Activated T-helper 17 cell treated with anti-CD3 and anti-CD28 coated beads, Interleukin-2, amount 50 U/mL, for 72 hours (primary cell): ENCODE results near the gene CA9. TPM values are rescaled to one million over a fixed set of nuclear protein-coding genes. Genes with fewer than 3 reads are reported as not detected.

Experiments
- ATAC-seq: fragments of 150-1000 bp; cut with Tn5 transposase; replicated peaks from 2 replicates; pipeline ENCODE4 v1.10.0; 2021; ENCODE audit warnings: mild to moderate bottlenecking, moderate library complexity
- H3K27ac Mint-ChIP-seq: one replicate; pipeline ENCODE4 v1.8.0; 2022; ENCODE audit warnings: mixed read lengths
- H3K27me3 Mint-ChIP-seq: one replicate; pipeline ENCODE4 v1.8.0; 2022; ENCODE audit warnings: mixed read lengths
- H3K36me3 Mint-ChIP-seq: one replicate; pipeline ENCODE4 v1.8.0; 2022; ENCODE audit warnings: low read depth, mild to moderate bottlenecking, mixed read lengths
- H3K4me1 Mint-ChIP-seq: one replicate; pipeline ENCODE4 v1.8.0; 2022; ENCODE audit warnings: mixed read lengths
- H3K4me3 Mint-ChIP-seq: one replicate; pipeline ENCODE4 v1.8.0; 2022; ENCODE audit warnings: mild to moderate bottlenecking, mixed read lengths
- H3K9me3 Mint-ChIP-seq: one replicate; pipeline ENCODE4 v1.8.0; 2022; ENCODE audit warnings: mixed read lengths
- total RNA-seq, 2 donors: library from RNA; stranded (reverse); gene quantifications; one replicate each; pipeline ENCODE4 v1.2.3, GENCODE V29; 2022

Gene CA9
- total RNA-seq, 2 donors from 2014 or later: 0.89 to 31.7 TPM

DNA sequence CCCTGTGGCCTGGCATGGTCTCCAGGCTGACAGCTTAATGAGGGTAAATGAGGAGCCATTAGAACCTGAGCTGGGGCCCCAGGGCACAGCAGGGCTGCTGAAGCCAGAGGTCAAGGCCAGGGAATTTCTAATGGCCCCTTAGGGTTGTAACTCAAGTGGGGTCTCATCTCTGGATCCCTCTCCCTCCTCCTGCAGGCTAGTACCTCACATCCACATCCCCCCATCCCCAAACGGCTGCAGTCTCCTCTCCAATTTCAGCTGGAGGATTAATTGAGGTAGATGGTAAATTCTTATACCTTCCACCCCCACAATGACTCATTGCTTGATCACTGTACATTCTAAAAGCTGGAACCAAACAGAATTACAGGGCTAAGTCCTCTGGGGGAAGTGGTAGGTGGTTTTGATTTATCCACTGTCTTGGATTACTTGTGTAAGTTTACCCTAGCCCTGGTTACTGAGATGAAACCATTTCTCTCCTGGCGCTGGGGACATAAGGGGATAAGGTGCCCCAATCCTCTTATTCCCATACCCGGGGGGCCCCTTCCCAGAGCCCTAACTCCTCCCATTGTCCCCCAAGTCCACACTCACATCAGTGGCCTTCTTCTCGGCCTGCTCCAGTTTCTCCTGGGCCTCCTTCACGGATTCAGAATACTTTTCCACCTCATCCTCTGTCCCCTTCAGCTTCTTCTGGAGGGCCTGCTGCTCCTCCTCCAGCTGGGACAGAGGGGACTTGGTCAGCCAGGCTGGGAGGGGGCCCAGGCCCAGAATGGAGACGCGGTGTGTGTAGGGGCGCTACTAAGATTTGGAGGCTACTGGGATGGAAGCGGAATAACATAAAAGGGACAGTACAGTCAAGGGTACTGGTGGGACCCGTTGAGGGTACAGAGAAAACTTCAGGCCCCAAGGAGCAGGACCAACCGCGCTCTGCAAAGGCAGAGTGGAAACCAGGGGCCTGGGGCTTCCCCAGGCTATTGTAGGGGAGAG, 15.1 kb downstream of the CA9 start:
- H3K36me3 Mint-ChIP-seq: no peaks in the 10 kb centered on the region
- H3K9me3 Mint-ChIP-seq: no peaks in the 10 kb centered on the region
- no peaks in the 10 kb centered on the region for H3K27me3 Mint-ChIP-seq
- peak overlapping the region; percentile 80 for H3K27ac Mint-ChIP-seq
- ATAC-seq: peak; percentile 92
- peak overlapping the region; percentile 67 for H3K4me3 Mint-ChIP-seq
- H3K4me1 Mint-ChIP-seq: peaks cover 15% of the 10 kb centered on the region

DNA sequence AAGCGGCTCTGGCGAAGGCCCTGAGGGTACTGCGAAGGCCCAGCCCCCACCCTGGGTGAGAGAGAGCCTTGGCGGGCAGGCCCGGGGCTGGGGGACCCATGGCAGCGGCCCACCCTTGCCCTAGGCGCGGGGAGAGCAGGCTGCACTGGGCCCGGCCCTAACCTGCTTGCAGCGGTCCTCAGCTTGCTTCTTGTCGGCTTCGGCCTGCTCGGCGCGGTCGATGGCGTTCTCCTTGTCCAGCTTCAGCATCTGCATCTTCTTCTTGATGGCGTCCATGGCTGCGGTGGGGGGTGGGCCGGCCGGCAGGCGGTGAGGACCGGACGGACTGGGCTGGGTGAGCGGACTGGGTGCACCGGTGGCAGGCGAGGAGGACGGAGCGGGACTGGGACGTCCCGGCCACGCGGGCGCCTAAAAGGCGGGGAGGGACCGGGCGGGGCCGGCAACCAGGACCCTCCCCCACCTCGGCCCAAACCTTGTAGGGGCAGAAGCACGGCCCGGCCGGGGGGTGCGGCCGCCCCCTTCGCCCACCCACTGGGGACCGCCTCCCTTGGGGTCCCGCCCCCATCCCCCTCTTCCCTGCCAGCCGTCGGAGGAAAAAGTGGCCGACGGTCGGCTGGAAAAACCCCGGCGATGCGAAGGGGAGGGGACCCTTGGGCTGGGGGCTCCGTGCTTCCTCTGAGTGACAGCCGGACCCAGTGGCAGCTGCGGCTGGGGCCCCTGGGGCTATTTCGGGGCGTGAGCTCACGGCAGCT, 16.0 kb downstream of the CA9 start, which contains the start of gene TPM2:
Gene TPM2, minus strand, starts transcription at position 384 of the 752 bp plus-strand sequence. Its CDS starts 108 bp downstream, at position 276.
- Mint-ChIP-seq H3K27ac (peak within 1 kb of the TSS; percentile 80), H3K36me3 (no peaks in the 10 kb centered on the region), H3K4me1 (peaks cover 15% of the 10 kb centered on the region), H3K27me3 (no peaks in the 10 kb centered on the region), H3K4me3 (peak within 1 kb of the TSS; percentile 73), H3K9me3 (no peaks in the 10 kb centered on the region)
- no peak for ATAC-seq

- H3K4me3 Mint-ChIP-seq: peak overlapping the region; percentile 73
- no peaks in the 10 kb centered on the region for H3K9me3 Mint-ChIP-seq
- H3K27ac Mint-ChIP-seq: no peak overlapping the region
- H3K27me3 Mint-ChIP-seq: no peaks in the 10 kb centered on the region
- H3K4me1 Mint-ChIP-seq: peaks cover 15% of the 10 kb centered on the region
- peak; percentile 12 for ATAC-seq
- H3K36me3 Mint-ChIP-seq: no peaks in the 10 kb centered on the region
These were observed 16.5 kb downstream of the CA9 start for GRCh38 chr9:35690294-35690613.

- H3K27ac Mint-ChIP-seq: peak overlapping the region; percentile 68
- H3K36me3 Mint-ChIP-seq: no peaks in the 10 kb centered on the region
- peak; percentile 13 for ATAC-seq
- peak overlapping the region; percentile 73 for H3K4me3 Mint-ChIP-seq
- H3K27me3 Mint-ChIP-seq: no peaks in the 10 kb centered on the region
- no peaks in the 10 kb centered on the region for H3K9me3 Mint-ChIP-seq
- H3K4me1 Mint-ChIP-seq: peaks cover 15% of the 10 kb centered on the region
These were observed 17.0 kb downstream of the CA9 start for GRCh38 chr9:35690614-35691333.

- ATAC-seq: no peak
These were observed 17.6 kb downstream of the CA9 start for GRCh38 chr9:35691334-35691650.

GRCh38 chr9:35691757-35692301, 18.1 kb downstream of the CA9 start:
- Mint-ChIP-seq H3K4me3 (peak overlapping the region; percentile 73), H3K27me3 (no peaks in the 10 kb centered on the region), H3K9me3 (no peaks in the 10 kb centered on the region), H3K27ac (peak overlapping the region; percentile 68), H3K36me3 (no peaks in the 10 kb centered on the region), H3K4me1 (peaks cover 15% of the 10 kb centered on the region)
- no peak for ATAC-seq

More at GRCh38 chr9:35691334-35691650, 17.6 kb downstream of the CA9 start:
- peaks cover 15% of the 10 kb centered on the region for H3K4me1 Mint-ChIP-seq
- no peaks in the 10 kb centered on the region for H3K9me3 Mint-ChIP-seq
- H3K4me3 Mint-ChIP-seq: peak overlapping the region; percentile 73
- H3K36me3 Mint-ChIP-seq: no peaks in the 10 kb centered on the region
- H3K27ac Mint-ChIP-seq: peak overlapping the region; percentile 68
- H3K27me3 Mint-ChIP-seq: no peaks in the 10 kb centered on the region

GRCh38 chr9:35695943-35696401, 22.2 kb downstream of the CA9 start:
- H3K9me3 Mint-ChIP-seq: no peaks in the 10 kb centered on the region
- H3K27me3 Mint-ChIP-seq: no peaks in the 10 kb centered on the region
- no peaks in the 10 kb centered on the region for H3K36me3 Mint-ChIP-seq
- peak; percentile 23 for ATAC-seq
- no peaks in the 10 kb centered on the region for H3K4me1 Mint-ChIP-seq
- no peak overlapping the region for H3K27ac Mint-ChIP-seq
- no peak overlapping the region for H3K4me3 Mint-ChIP-seq

DNA sequence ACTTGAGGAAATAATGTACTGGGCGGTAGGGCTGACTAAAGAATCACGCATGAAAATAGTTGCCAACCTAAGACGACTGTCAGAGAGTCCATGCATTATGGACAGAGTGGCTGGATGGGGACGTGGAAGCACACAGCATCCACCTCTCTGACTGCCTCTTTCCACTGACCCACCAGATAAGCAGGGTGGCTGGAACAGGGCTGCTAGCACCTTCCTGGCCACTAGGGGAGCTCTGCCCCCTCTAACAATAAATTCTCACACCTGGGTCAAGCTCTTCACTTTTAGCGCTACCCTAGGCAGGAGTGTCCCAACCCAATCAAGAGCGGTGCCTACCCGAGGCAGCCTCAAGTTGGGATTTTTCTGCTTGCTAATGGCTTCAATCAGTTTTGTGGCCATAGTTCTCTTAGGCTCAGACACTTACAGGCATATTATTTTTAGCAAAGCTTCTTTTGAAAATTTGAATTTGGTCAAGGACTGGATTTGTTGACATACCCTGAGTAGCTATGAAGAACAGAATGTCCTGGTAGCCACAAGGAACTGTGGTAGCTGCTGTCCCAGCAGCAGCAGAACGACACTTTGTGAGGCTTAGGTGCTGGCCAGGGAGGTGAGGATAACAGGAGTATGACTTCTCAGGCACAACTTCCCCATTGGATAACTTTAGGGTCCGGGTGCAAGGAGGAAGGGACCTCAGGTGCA, 22.9 kb downstream of the CA9 start:
- Mint-ChIP-seq H3K36me3 (no peaks in the 10 kb centered on the region), H3K4me3 (no peak overlapping the region), H3K27me3 (no peaks in the 10 kb centered on the region), H3K4me1 (no peaks in the 10 kb centered on the region), H3K9me3 (no peaks in the 10 kb centered on the region), H3K27ac (peak overlapping the region; percentile 7)
- ATAC-seq: peak; percentile 87

- ATAC-seq: peak; percentile 7
- H3K27me3 Mint-ChIP-seq: no peaks in the 10 kb centered on the region
- H3K27ac Mint-ChIP-seq: peak overlapping the region; percentile 7
- H3K36me3 Mint-ChIP-seq: no peaks in the 10 kb centered on the region
- H3K9me3 Mint-ChIP-seq: no peaks in the 10 kb centered on the region
- no peak overlapping the region for H3K4me3 Mint-ChIP-seq
- no peaks in the 10 kb centered on the region for H3K4me1 Mint-ChIP-seq
These were observed 23.8 kb downstream of the CA9 start for GRCh38 chr9:35697486-35697885.

- no peak for ATAC-seq
- H3K9me3 Mint-ChIP-seq: no peaks in the 10 kb centered on the region
- no peaks in the 10 kb centered on the region for H3K36me3 Mint-ChIP-seq
- H3K4me3 Mint-ChIP-seq: no peak overlapping the region
- H3K4me1 Mint-ChIP-seq: no peaks in the 10 kb centered on the region
- no peaks in the 10 kb centered on the region for H3K27me3 Mint-ChIP-seq
- H3K27ac Mint-ChIP-seq: no peak overlapping the region
These were observed 24.5 kb downstream of the CA9 start for GRCh38 chr9:35698231-35698630.

GRCh38 chr9:35700031-35700430, 26.3 kb downstream of the CA9 start:
- no peaks in the 10 kb centered on the region for H3K4me1 Mint-ChIP-seq
- no peak overlapping the region for H3K4me3 Mint-ChIP-seq
- ATAC-seq: no peak
- no peaks in the 10 kb centered on the region for H3K9me3 Mint-ChIP-seq
- no peaks in the 10 kb centered on the region for H3K27me3 Mint-ChIP-seq
- no peak overlapping the region for H3K27ac Mint-ChIP-seq
- no peaks in the 10 kb centered on the region for H3K36me3 Mint-ChIP-seq

DNA sequence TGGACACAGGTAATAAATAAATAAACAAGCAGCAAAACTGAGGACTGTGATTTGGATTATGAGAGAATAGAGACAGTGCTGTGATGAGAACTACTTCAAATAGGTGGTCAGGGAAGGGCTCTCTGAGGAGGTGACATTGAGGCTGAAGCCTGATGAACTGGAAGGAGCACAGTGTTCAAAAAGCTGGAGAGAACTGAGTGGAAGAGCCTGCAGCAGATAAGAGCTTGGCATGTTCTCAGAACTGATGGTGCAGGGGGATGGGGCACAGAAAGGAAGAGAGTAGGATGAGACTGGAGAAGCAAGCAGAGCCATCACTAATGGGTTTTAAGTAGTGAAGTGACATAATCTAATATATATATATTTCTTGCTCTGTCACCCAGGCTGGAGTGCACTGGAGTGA, 27.2 kb downstream of the CA9 start:
- Mint-ChIP-seq H3K4me1 (no peaks in the 10 kb centered on the region), H3K36me3 (no peaks in the 10 kb centered on the region), H3K27me3 (no peaks in the 10 kb centered on the region), H3K4me3 (no peak overlapping the region), H3K9me3 (no peaks in the 10 kb centered on the region), H3K27ac (no peak overlapping the region)
- no peak for ATAC-seq

- H3K36me3 Mint-ChIP-seq: no peaks in the 10 kb centered on the region
- H3K9me3 Mint-ChIP-seq: no peaks in the 10 kb centered on the region
- no peak overlapping the region for H3K4me3 Mint-ChIP-seq
- peak overlapping the region; percentile 63 for H3K27ac Mint-ChIP-seq
- H3K4me1 Mint-ChIP-seq: peaks cover 10% of the 10 kb centered on the region
- H3K27me3 Mint-ChIP-seq: no peaks in the 10 kb centered on the region
- no peak for ATAC-seq
These were observed 29.0 kb downstream of the CA9 start for GRCh38 chr9:35702696-35703095.
